Measurements from ENCODE around the gene MAP3K6.

The MAP3K6 gene

DNA sequence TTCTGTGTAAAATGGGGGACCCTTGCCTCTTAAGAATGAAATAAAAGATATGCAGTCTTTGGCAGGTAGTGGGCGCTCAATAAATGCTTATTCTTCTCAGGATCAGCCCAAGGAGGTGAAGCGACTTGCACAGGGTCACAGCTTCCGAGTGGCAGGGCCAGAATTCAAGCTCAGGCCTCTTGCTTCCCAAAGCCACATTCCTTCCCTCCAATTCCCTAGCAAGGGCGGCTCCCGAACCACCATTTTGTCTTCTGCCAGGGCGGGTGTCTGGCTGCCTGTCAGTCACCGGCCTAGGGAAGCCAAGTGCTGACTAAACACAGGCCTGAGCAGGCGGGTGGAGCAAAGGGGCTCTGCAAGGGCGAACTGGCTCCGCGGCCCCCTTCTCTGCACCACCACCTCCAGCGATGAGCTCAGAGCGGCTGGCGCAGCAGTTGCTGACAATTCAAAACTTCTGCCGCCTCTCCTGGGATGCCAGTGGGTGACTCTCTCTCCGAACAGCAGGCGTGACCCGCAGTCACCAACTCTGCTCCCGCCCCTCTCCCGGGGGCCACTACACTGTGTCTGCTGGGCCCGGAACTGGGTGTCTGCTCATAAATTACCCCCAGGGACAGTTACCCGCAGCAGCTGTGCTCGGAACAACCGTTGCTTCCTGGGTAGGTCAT is 36.4 kb upstream of the MAP3K6 start:
- H3K4me3 ChIP-seq (ENCODE audit: low read depth, low read length) = no peak overlapping the region
- no peak for DNase-seq (ENCODE audit: low read depth)
- in situ Hi-C loops (cut with HindIII; ENCODE audit: low sequenced_read_pairs) = loop anchor here (5.0 kb wide), 1 partner anchor 194 kb away; no protein-coding TSS in a partner anchor
- TF ChIP-seq, protein P1, sequence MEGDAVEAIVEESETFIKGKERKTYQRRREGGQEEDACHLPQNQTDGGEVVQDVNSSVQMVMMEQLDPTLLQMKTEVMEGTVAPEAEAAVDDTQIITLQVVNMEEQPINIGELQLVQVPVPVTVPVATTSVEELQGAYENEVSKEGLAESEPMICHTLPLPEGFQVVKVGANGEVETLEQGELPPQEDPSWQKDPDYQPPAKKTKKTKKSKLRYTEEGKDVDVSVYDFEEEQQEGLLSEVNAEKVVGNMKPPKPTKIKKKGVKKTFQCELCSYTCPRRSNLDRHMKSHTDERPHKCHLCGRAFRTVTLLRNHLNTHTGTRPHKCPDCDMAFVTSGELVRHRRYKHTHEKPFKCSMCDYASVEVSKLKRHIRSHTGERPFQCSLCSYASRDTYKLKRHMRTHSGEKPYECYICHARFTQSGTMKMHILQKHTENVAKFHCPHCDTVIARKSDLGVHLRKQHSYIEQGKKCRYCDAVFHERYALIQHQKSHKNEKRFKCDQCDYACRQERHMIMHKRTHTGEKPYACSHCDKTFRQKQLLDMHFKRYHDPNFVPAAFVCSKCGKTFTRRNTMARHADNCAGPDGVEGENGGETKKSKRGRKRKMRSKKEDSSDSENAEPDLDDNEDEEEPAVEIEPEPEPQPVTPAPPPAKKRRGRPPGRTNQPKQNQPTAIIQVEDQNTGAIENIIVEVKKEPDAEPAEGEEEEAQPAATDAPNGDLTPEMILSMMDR (IDR thresholded peaks at IDR 0.05; ENCODE audit: low read depth, low read length, missing control alignments) = peak; percentile 39

DNA sequence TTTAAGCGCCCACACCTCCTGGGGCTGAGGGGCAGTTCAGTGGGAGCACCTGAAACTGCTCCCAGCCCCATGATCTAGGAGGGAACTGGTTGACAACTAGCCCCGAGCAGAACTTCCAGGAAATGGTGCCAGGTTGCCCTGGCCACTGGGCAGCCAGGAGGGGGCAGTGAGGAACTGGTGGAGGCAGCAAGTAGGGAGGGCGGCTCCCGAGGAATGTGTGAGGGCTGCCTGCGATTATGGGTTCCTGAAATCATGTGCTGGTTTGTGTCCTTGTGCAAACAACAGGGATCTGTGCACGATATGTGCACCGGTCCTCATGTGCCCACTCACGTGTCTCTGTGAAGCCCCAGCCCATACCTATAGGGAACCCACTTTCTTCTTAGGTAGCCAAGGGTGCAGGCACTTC is 35.6 kb upstream of the MAP3K6 start:
- H3K4me3 ChIP-seq (ENCODE audit: low read depth, low read length) = no peak overlapping the region
- no peak for DNase-seq (ENCODE audit: low read depth)
- in situ Hi-C loops (cut with HindIII; ENCODE audit: low sequenced_read_pairs) = loop anchor here (5.0 kb wide), 1 partner anchor 195 kb away; no protein-coding TSS in a partner anchor
- TF ChIP-seq, protein P1 (IDR thresholded peaks at IDR 0.05; ENCODE audit: low read depth, low read length, missing control alignments) = peak; percentile 63

DNA sequence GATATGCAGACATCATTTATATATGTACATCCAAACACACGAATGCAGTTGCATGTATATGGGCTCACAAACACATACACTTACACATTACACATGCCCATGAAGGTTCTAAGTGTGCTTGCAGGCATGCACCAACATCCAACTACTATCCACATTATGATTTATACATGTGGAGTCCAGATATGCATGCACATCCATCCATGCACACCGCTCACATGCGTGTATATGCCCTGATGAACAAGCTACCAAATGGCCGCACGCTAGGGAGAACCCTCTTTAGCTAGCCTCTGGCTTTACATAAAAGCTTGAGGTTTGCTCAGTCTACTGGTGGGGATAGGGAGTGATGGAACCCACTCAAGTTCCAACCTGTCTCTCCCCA is 34.2 kb upstream of the MAP3K6 start:
- in situ Hi-C loops (cut with HindIII; ENCODE audit: low sequenced_read_pairs) = loop anchor here (5.0 kb wide), 1 partner anchor 196 kb away; no protein-coding TSS in a partner anchor
- TF ChIP-seq, protein P1 (IDR thresholded peaks at IDR 0.05; ENCODE audit: low read depth, low read length, missing control alignments) = no peak
- DNase-seq (ENCODE audit: low read depth) = no peak
- no peak overlapping the region for H3K4me3 ChIP-seq (ENCODE audit: low read depth, low read length)

DNA sequence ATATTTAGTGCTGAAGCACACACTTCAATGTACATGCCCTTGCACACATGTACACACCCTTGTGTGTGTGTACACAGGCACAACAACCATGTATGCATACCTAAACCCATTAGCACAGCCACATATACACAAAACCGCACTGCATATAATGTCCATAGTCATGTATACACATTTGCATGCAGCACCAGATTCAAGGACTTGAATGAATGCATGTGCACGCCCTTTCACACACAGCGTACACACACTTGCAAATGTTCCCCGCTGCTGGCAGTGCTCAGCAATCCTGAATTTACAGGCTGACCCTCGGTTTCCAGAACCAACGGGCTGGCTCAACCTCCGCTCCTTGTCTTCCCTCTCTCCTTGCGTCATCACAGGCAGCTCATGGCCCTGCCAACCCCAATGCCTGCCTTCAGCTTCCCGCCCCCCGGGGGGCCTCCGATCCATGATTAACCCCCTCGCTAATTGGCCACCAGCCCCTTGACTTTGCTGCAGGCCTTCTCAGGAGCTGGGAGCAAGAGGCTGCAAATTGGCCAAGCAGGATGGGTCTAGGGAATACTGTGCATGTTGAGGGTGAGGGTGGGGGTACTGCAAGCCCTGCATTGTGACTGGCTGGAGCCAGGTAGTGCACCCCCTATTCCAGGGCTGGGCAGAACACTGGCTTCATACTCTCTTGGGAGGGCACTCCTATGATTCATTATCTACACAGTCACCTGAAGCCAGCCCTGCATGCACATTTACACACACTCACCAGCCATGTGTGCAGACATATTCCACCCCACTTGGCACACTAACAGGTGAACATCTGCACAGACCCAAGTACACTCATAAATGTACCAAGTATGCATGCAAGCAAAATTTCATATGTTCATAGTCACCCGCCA is 33.6 kb upstream of the MAP3K6 start:
- in situ Hi-C loops (cut with HindIII; ENCODE audit: low sequenced_read_pairs) = loop anchor here (5.0 kb wide), 1 partner anchor 197 kb away; no protein-coding TSS in a partner anchor
- TF ChIP-seq, protein P1 (IDR thresholded peaks at IDR 0.05; ENCODE audit: low read depth, low read length, missing control alignments) = no peak
- no peak overlapping the region for H3K4me3 ChIP-seq (ENCODE audit: low read depth, low read length)
- no peak for DNase-seq (ENCODE audit: low read depth)

DNA sequence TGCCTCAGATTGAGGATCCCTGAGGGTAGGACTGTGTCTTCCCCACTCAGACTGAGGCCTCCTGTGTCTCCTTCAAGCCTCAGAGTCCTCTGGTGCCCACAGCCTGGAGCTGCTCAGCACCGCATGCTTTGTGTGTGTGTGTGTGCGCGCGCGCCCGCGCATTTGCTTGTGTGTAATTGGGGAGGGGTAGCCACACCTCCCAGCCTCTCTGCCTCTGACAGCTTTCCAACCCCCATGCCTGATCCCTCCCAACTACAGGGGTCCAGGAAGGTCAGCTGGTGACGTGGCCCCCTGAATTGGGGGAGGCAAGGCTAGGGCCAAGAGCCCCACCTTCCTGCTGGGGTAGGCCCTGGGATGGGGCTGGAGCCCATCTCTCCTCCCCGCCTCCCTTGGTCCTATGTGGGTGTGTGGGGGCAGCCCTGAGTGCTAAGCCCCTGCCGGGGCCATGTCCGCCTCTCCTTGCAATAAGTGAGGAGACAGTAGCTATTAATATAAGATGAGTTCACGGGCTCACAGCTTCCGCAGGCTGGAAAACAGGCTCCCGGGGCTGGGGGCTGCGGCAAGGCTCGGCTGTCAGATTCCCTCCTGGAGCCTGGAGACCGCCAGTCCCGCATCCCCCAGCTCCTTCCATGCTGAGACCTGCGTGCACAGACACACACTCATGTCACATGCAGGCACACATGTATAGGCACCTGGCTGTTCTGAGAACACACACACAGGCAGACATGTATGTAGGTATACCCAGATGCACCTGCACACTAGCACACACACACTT is 32.7 kb upstream of the MAP3K6 start:
- TF ChIP-seq, protein P1 (IDR thresholded peaks at IDR 0.05; ENCODE audit: low read depth, low read length, missing control alignments) = no peak
- no peak for DNase-seq (ENCODE audit: low read depth)
- in situ Hi-C loops (cut with HindIII; ENCODE audit: low sequenced_read_pairs) = loop anchor here (5.0 kb wide), 2 partner anchors 107 to 198 kb away; no protein-coding TSS in a partner anchor
- no peak overlapping the region for H3K4me3 ChIP-seq (ENCODE audit: low read depth, low read length)
